Measurements from ENCODE around the gene PDIA6.

DNA sequence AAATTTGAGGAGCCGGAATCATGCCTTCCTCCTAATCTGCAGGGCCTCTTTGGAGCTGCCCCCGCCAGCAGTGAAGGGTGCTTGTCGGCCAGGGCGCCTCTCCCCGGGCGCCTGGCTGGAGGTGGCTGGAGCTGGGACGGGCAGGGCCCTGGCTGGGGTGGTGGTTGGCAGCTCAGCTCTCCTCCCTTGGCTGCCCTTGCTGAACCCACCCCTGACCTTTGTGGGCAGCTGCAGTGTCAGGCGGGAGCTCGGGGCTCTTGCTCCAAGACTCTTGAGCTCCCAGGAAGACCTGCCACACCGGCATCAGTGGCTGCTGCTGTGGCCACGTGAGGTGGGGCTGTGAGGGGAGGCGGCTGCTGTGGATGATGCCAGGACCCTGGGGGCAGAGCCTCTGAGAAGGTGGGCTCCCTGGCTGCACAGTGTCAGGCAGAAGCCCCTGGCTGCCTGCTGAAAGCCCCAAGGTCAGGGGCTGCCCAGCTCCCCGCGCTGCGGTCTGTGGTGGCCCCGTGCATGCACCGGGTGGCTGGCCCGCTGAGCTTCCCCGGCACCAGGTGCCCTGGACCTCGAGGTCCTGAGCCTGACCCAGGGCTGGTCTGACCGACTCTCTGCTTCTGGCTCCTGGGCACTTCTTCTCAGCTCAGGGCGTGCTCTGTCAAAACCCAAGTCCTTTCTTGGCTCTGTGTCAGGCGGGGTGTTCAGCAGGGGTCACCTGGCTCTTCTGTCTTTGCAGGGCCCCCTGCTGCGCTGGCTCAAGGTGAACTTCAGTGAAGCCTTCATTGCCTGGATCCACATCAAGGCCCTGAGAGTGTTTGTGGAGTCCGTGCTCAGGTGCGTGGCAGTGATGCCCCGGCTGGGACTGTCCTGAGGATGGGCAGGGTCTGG is 34.5 kb downstream of the PDIA6 start:
- TF ChIP-seq, protein P1, sequence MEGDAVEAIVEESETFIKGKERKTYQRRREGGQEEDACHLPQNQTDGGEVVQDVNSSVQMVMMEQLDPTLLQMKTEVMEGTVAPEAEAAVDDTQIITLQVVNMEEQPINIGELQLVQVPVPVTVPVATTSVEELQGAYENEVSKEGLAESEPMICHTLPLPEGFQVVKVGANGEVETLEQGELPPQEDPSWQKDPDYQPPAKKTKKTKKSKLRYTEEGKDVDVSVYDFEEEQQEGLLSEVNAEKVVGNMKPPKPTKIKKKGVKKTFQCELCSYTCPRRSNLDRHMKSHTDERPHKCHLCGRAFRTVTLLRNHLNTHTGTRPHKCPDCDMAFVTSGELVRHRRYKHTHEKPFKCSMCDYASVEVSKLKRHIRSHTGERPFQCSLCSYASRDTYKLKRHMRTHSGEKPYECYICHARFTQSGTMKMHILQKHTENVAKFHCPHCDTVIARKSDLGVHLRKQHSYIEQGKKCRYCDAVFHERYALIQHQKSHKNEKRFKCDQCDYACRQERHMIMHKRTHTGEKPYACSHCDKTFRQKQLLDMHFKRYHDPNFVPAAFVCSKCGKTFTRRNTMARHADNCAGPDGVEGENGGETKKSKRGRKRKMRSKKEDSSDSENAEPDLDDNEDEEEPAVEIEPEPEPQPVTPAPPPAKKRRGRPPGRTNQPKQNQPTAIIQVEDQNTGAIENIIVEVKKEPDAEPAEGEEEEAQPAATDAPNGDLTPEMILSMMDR (IDR thresholded peaks at IDR 0.05) = no peak
- TF ChIP-seq EP300 (IDR thresholded peaks at IDR 0.05; ENCODE audit: low read depth) (no peak), POLR2A (IDR thresholded peaks at IDR 0.05) (no peak)
